ENCODE results near the gene CNOT3. TPM values are rescaled to one million over a fixed set of nuclear protein-coding genes. Genes with fewer than 3 reads are reported as not detected.
"Not testable (repeated sequence)": the region's sequence is repeated elsewhere in the genome, so short reads cannot be mapped to it uniquely, and the experiment has no call there.

CNOT3 gene
- polyA plus RNA-seq (2013, experiment 1 of 4) = 87.1 TPM
- 90.4 TPM for polyA plus RNA-seq (2013, experiment 2 of 4)
- polyA plus RNA-seq (2013, experiment 3 of 4) = 66.2 TPM
- polyA plus RNA-seq (2013, experiment 4 of 4) = 77.8 TPM

GRCh38 chr19:54137699-54138488, at the start of gene CNOT3:
Gene CNOT3 (plus strand): TSS chr19:54137762. CDS start chr19:54142979, 5,217 bp downstream.
- Histone ChIP-seq H3K4me1 (ENCODE audit: control insufficient read depth, insufficient read depth, low read length) (peaks cover 19% of the 10 kb centered on the region), H3K27ac (ENCODE audit: insufficient read depth, low read depth, low read length, poor library complexity, severe bottlenecking) (peak within 1 kb of the TSS; percentile 93), H3K9me3 (ENCODE audit: control insufficient read depth, low read length) (peaks cover 2% of the 10 kb centered on the region), H3K27me3 (ENCODE audit: control insufficient read depth, insufficient read depth, low read length, poor library complexity, severe bottlenecking) (peaks cover 10% of the 10 kb centered on the region), H3K4me3 (ENCODE audit: insufficient read depth, low read depth, low read length) (peak within 1 kb of the TSS; percentile 84), H3K36me3 (ENCODE audit: control insufficient read depth, insufficient read depth, low read length) (peaks cover 4% of the 10 kb centered on the region)
- 0% methylated on average over 103 of the region's 103 CpGs for WGBS, 2 experiments

GRCh38 chr19:54094426-54095000, 43.0 kb upstream of the CNOT3 start:
- no peaks in the 10 kb centered on the region for H3K36me3 ChIP-seq (ENCODE audit: control insufficient read depth, insufficient read depth, low read length)
- H3K27ac ChIP-seq (ENCODE audit: insufficient read depth, low read depth, low read length, poor library complexity, severe bottlenecking) = no peak overlapping the region
- no peaks in the 10 kb centered on the region for H3K9me3 ChIP-seq (ENCODE audit: control insufficient read depth, low read length)
- peaks cover 2% of the 10 kb centered on the region for H3K4me1 ChIP-seq (ENCODE audit: control insufficient read depth, insufficient read depth, low read length)
- 92 to 93% methylated on average over 17 of the region's 17 CpGs for WGBS, 2 experiments
- no peak overlapping the region for H3K4me3 ChIP-seq (ENCODE audit: insufficient read depth, low read depth, low read length)
- H3K27me3 ChIP-seq (ENCODE audit: control insufficient read depth, insufficient read depth, low read length, poor library complexity, severe bottlenecking) = peaks cover 37% of the 10 kb centered on the region

GRCh38 chr19:54095136-54095858, 42.3 kb upstream of the CNOT3 start:
- H3K27me3 ChIP-seq (ENCODE audit: control insufficient read depth, insufficient read depth, low read length, poor library complexity, severe bottlenecking) = peaks cover 37% of the 10 kb centered on the region
- H3K27ac ChIP-seq (ENCODE audit: insufficient read depth, low read depth, low read length, poor library complexity, severe bottlenecking) = no peak overlapping the region
- peaks cover 2% of the 10 kb centered on the region for H3K4me1 ChIP-seq (ENCODE audit: control insufficient read depth, insufficient read depth, low read length)
- H3K4me3 ChIP-seq (ENCODE audit: insufficient read depth, low read depth, low read length) = peak overlapping the region; percentile 33
- no peaks in the 10 kb centered on the region for H3K9me3 ChIP-seq (ENCODE audit: control insufficient read depth, low read length)
- H3K36me3 ChIP-seq (ENCODE audit: control insufficient read depth, insufficient read depth, low read length) = no peaks in the 10 kb centered on the region
- 73 to 75% methylated on average over 22 of the region's 22 CpGs for WGBS, 2 experiments

GRCh38 chr19:54095859-54096616, 41.5 kb upstream of the CNOT3 start:
- Histone ChIP-seq H3K4me3 (ENCODE audit: insufficient read depth, low read depth, low read length) (peak overlapping the region; percentile 33), H3K27me3 (ENCODE audit: control insufficient read depth, insufficient read depth, low read length, poor library complexity, severe bottlenecking) (peaks cover 37% of the 10 kb centered on the region)
- H3K4me1 ChIP-seq (ENCODE audit: control insufficient read depth, insufficient read depth, low read length); H3K9me3 ChIP-seq (ENCODE audit: control insufficient read depth, low read length); H3K36me3 ChIP-seq (ENCODE audit: control insufficient read depth, insufficient read depth, low read length); H3K27ac ChIP-seq (ENCODE audit: insufficient read depth, low read depth, low read length, poor library complexity, severe bottlenecking): not testable (repeated sequence)
- 1% methylated on average over 46 of the region's 46 CpGs for WGBS, 2 experiments

- Histone ChIP-seq H3K36me3 (ENCODE audit: control insufficient read depth, insufficient read depth, low read length) (no peaks in the 10 kb centered on the region), H3K27ac (ENCODE audit: insufficient read depth, low read depth, low read length, poor library complexity, severe bottlenecking) (no peak overlapping the region), H3K4me3 (ENCODE audit: insufficient read depth, low read depth, low read length) (peak overlapping the region; percentile 14), H3K27me3 (ENCODE audit: control insufficient read depth, insufficient read depth, low read length, poor library complexity, severe bottlenecking) (peaks cover 37% of the 10 kb centered on the region), H3K9me3 (ENCODE audit: control insufficient read depth, low read length) (no peaks in the 10 kb centered on the region), H3K4me1 (ENCODE audit: control insufficient read depth, insufficient read depth, low read length) (peaks cover 2% of the 10 kb centered on the region)
- 8 to 15% methylated on average over 14 of the region's 14 CpGs for WGBS, 2 experiments
Measured at GRCh38 chr19:54096617-54097106, 40.9 kb upstream of the CNOT3 start.

- WGBS, 2 experiments = 89 to 90% methylated on average over 10 to 12 of the region's 12 CpGs
- Histone ChIP-seq H3K36me3 (ENCODE audit: control insufficient read depth, insufficient read depth, low read length) (no peaks in the 10 kb centered on the region), H3K4me1 (ENCODE audit: control insufficient read depth, insufficient read depth, low read length) (peaks cover 2% of the 10 kb centered on the region), H3K9me3 (ENCODE audit: control insufficient read depth, low read length) (no peaks in the 10 kb centered on the region), H3K27me3 (ENCODE audit: control insufficient read depth, insufficient read depth, low read length, poor library complexity, severe bottlenecking) (peaks cover 35% of the 10 kb centered on the region), H3K27ac (ENCODE audit: insufficient read depth, low read depth, low read length, poor library complexity, severe bottlenecking) (no peak overlapping the region), H3K4me3 (ENCODE audit: insufficient read depth, low read depth, low read length) (no peak overlapping the region)
Measured at GRCh38 chr19:54099190-54099902, 38.2 kb upstream of the CNOT3 start.

- 80 to 83% methylated on average over 9 of the region's 9 CpGs for WGBS, 2 experiments
- H3K9me3 ChIP-seq (ENCODE audit: control insufficient read depth, low read length); H3K27ac ChIP-seq (ENCODE audit: insufficient read depth, low read depth, low read length, poor library complexity, severe bottlenecking); H3K4me1 ChIP-seq (ENCODE audit: control insufficient read depth, insufficient read depth, low read length); H3K4me3 ChIP-seq (ENCODE audit: insufficient read depth, low read depth, low read length); H3K36me3 ChIP-seq (ENCODE audit: control insufficient read depth, insufficient read depth, low read length): not testable (repeated sequence)
- peaks cover 30% of the 10 kb centered on the region for H3K27me3 ChIP-seq (ENCODE audit: control insufficient read depth, insufficient read depth, low read length, poor library complexity, severe bottlenecking)
Measured at GRCh38 chr19:54099903-54100255, 37.7 kb upstream of the CNOT3 start.

- Histone ChIP-seq H3K36me3 (ENCODE audit: control insufficient read depth, insufficient read depth, low read length) (peaks cover 1% of the 10 kb centered on the region), H3K9me3 (ENCODE audit: control insufficient read depth, low read length) (no peaks in the 10 kb centered on the region), H3K4me1 (ENCODE audit: control insufficient read depth, insufficient read depth, low read length) (peaks cover 2% of the 10 kb centered on the region), H3K27me3 (ENCODE audit: control insufficient read depth, insufficient read depth, low read length, poor library complexity, severe bottlenecking) (peaks cover 23% of the 10 kb centered on the region), H3K4me3 (ENCODE audit: insufficient read depth, low read depth, low read length) (no peak within 1 kb of the TSS), H3K27ac (ENCODE audit: insufficient read depth, low read depth, low read length, poor library complexity, severe bottlenecking) (no peak within 1 kb of the TSS)
- WGBS, 2 experiments = 88% methylated on average over 5 of the region's 5 CpGs
Measured at GRCh38 chr19:54100561-54100960, 37.0 kb upstream of the CNOT3 start, which contains the start of gene OSCAR. Gene OSCAR (minus strand): TSS chr19:54100803. CDS start chr19:54100792, 11 bp downstream.

- Histone ChIP-seq H3K36me3 (ENCODE audit: control insufficient read depth, insufficient read depth, low read length) (peaks cover 9% of the 10 kb centered on the region), H3K27me3 (ENCODE audit: control insufficient read depth, insufficient read depth, low read length, poor library complexity, severe bottlenecking) (peaks cover 3% of the 10 kb centered on the region), H3K27ac (ENCODE audit: insufficient read depth, low read depth, low read length, poor library complexity, severe bottlenecking) (no peak within 1 kb of the TSS), H3K4me1 (ENCODE audit: control insufficient read depth, insufficient read depth, low read length) (no peaks in the 10 kb centered on the region), H3K9me3 (ENCODE audit: control insufficient read depth, low read length) (no peaks in the 10 kb centered on the region), H3K4me3 (ENCODE audit: insufficient read depth, low read depth, low read length) (peak within 1 kb of the TSS; percentile 98)
- WGBS, 2 experiments = 6% methylated on average over 54 of the region's 54 CpGs
Measured at GRCh38 chr19:54102421-54103169, 35.0 kb upstream of the CNOT3 start, which contains the start of gene NDUFA3. Gene NDUFA3 (plus strand): TSS chr19:54102855. CDS start chr19:54102879, 24 bp downstream.
